Endometrial microvascular endothelial cells (primary cell): ENCODE data around the gene FGF16. TPM values are rescaled to one million over a fixed set of nuclear protein-coding genes. Genes with fewer than 3 reads are reported as not detected.
"Not testable (repeated sequence)": the region's sequence is repeated elsewhere in the genome, so short reads cannot be mapped to it uniquely, and the experiment has no call there.

Experiments
- in situ Hi-C: cut with HindIII; loops from 2 replicates; pipeline ENCODE4 v1.10.0; 2017; ENCODE audit warnings: low sequenced_read_pairs, low pct_unique_long_range_greater_than_20kb; ENCODE audit errors: inconsistent ontology term
- total RNA-seq: library from RNA; depleted of rRNA; stranded (reverse); fragments of >200 nt; gene quantifications from one replicate; pipeline ENCODE4 v1.2.3, GENCODE V29; 2015; ENCODE audit errors: inconsistent ontology term

The FGF16 gene
- not detected for total RNA-seq

GRCh38 chrX:77446908-77447652 is at the start of gene FGF16:
TSS of gene FGF16 (plus strand) at chrX:77447389. CDS start at chrX:77447675, 286 bp downstream.
- in situ Hi-C loops: no loop called here

GRCh38 chrX:77398330-77398954 is 48.7 kb upstream of the FGF16 start:
- in situ Hi-C loops: no loop called here

- in situ Hi-C loops: no loop called here
These were observed 42.8 kb upstream of the FGF16 start for GRCh38 chrX:77404419-77404818.

GRCh38 chrX:77407821-77408220 is 39.4 kb upstream of the FGF16 start:
- in situ Hi-C loops: not testable (repeated sequence)

- in situ Hi-C loops: no loop called here
These were observed 34.6 kb upstream of the FGF16 start for GRCh38 chrX:77412631-77413030.

- in situ Hi-C loops: no loop called here
These were observed 32.0 kb upstream of the FGF16 start for GRCh38 chrX:77415161-77415560.

- in situ Hi-C loops: no loop called here
These were observed 31.3 kb upstream of the FGF16 start for GRCh38 chrX:77415882-77416281.

GRCh38 chrX:77422891-77423648 is 24.1 kb upstream of the FGF16 start:
- in situ Hi-C loops: no loop called here

GRCh38 chrX:77426811-77427210 is 20.4 kb upstream of the FGF16 start:
- in situ Hi-C loops: no loop called here

- in situ Hi-C loops: no loop called here
These were observed 19.6 kb upstream of the FGF16 start for GRCh38 chrX:77427611-77428010.

GRCh38 chrX:77428551-77428950 is 18.6 kb upstream of the FGF16 start:
- in situ Hi-C loops: no loop called here

GRCh38 chrX:77431227-77431626 is 16.0 kb upstream of the FGF16 start:
- in situ Hi-C loops: no loop called here

- in situ Hi-C loops: no loop called here
These were observed 14.2 kb upstream of the FGF16 start for GRCh38 chrX:77433001-77433400.

- in situ Hi-C loops: no loop called here
These were observed 12.2 kb upstream of the FGF16 start for GRCh38 chrX:77434962-77435361.

- in situ Hi-C loops: no loop called here
These were observed 10.9 kb upstream of the FGF16 start for GRCh38 chrX:77436271-77436670.

- in situ Hi-C loops: no loop called here
These were observed 10.5 kb upstream of the FGF16 start for GRCh38 chrX:77436682-77437081.

- in situ Hi-C loops: no loop called here
These were observed 6.9 kb upstream of the FGF16 start for GRCh38 chrX:77440330-77440729.

GRCh38 chrX:77441033-77441432 is 6.2 kb upstream of the FGF16 start:
- in situ Hi-C loops: no loop called here

- in situ Hi-C loops: no loop called here
These were observed 5.7 kb upstream of the FGF16 start for GRCh38 chrX:77441479-77441878.

- in situ Hi-C loops: no loop called here
These were observed 4.5 kb upstream of the FGF16 start for GRCh38 chrX:77442728-77443127.
